ENCODE data around the gene CRLF3. TPM values are rescaled to one million over a fixed set of nuclear protein-coding genes. Genes with fewer than 3 reads are reported as not detected.

Gene CRLF3
- total RNA-seq, 4 donors from 2014 or later: 5.4 to 8.8 (median 8.3) TPM

GRCh38 chr17:30848021-30848420, 23.5 kb upstream of the CRLF3 start:
- intact Hi-C loops (cut with DNase I): no loop called here
- H3K4me3 ChIP-seq (replicated peaks in 1 of 3): no peak overlapping the region
- no peaks in the 10 kb centered on the region for H3K4me1 ChIP-seq
- no peaks in the 10 kb centered on the region for H3K9me3 ChIP-seq
- no peaks in the 10 kb centered on the region for H3K27me3 ChIP-seq
- H3K36me3 ChIP-seq: no peaks in the 10 kb centered on the region
- TF ChIP-seq POLR2A (IDR thresholded peaks at IDR 0.05) (no peak), CTCF (IDR thresholded peaks at IDR 0.05) (no peak)
- WGBS, 2 donors: 94 to 99% methylated on average over 6 of the region's 6 CpGs
- H3K27ac ChIP-seq: no peak overlapping the region
- no peak for DNase-seq

- WGBS, 2 donors: 93 to 95% methylated on average over 7 of the region's 7 CpGs
These were observed 16.3 kb upstream of the CRLF3 start for GRCh38 chr17:30840771-30841170.

DNA sequence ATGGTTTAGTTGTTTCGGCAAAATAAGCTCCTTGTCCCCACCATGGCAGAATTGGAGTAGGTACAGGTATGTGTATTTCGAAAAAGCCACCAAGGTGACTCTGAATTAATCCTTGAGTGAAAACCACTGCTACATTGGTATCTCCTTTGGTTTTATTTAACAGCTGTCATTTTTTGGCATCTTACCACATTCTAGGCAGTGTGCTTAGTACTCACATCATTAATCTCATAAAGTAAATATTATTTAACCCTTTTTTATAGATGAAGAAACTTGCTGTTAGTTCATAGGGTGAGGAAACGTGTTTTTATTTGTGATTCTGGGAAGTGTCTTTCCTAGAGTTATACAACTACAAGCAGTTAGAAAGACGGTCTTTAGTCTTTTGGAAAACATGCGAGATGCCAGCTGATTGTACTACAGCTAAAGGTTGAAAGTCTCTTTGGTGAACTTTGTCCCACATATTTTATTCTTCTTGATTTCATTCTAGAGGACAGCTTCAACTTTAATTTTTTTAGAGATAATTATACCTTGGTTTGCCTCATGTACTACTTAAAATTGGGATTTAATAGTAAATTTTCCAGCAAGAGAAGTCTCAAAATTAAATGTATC, 13.8 kb upstream of the CRLF3 start:
- H3K36me3 ChIP-seq: no peaks in the 10 kb centered on the region
- no peak overlapping the region for H3K27ac ChIP-seq
- H3K4me1 ChIP-seq: no peaks in the 10 kb centered on the region
- intact Hi-C loops (cut with DNase I): no loop called here
- no peaks in the 10 kb centered on the region for H3K27me3 ChIP-seq
- no peak for DNase-seq
- H3K4me3 ChIP-seq (replicated peaks in 1 of 3): no peak overlapping the region
- 96 to 97% methylated on average over 5 of the region's 5 CpGs for WGBS, 2 donors
- no peaks in the 10 kb centered on the region for H3K9me3 ChIP-seq
- TF ChIP-seq POLR2A (IDR thresholded peaks at IDR 0.05) (no peak), CTCF (IDR thresholded peaks at IDR 0.05) (no peak)

More at GRCh38 chr17:30840771-30841170, 16.3 kb upstream of the CRLF3 start:
- intact Hi-C loops (cut with DNase I): no loop called here
- no peaks in the 10 kb centered on the region for H3K36me3 ChIP-seq
- no peaks in the 10 kb centered on the region for H3K9me3 ChIP-seq
- no peak for DNase-seq
- no peak overlapping the region for H3K4me3 ChIP-seq (replicated peaks in 1 of 3)
- no peak overlapping the region for H3K27ac ChIP-seq
- H3K4me1 ChIP-seq: no peaks in the 10 kb centered on the region
- no peak for TF ChIP-seq POLR2A (IDR thresholded peaks at IDR 0.05)
- no peak for TF ChIP-seq CTCF (IDR thresholded peaks at IDR 0.05)
- no peaks in the 10 kb centered on the region for H3K27me3 ChIP-seq

GRCh38 chr17:30832438-30833124, 8.1 kb upstream of the CRLF3 start:
- H3K9me3 ChIP-seq: no peaks in the 10 kb centered on the region
- peaks cover 9 to 13% of the 10 kb centered on the region in 2 donors for H3K4me1 ChIP-seq
- no peaks in the 10 kb centered on the region for H3K36me3 ChIP-seq
- H3K27me3 ChIP-seq: no peaks in the 10 kb centered on the region
- intact Hi-C loops (cut with DNase I): no loop called here
- no peak for DNase-seq
- peak overlapping the region in 2 of 3 donors; percentile 45 to 72 for H3K4me3 ChIP-seq (replicated peaks in 1 of 3)
- TF ChIP-seq POLR2A (IDR thresholded peaks at IDR 0.05) (no peak), CTCF (IDR thresholded peaks at IDR 0.05) (no peak)
- no peak overlapping the region for H3K27ac ChIP-seq
- WGBS, 2 donors: 1 to 2% methylated on average over 15 of the region's 15 CpGs
